GM12878 (cell line): ENCODE data around the gene UBC. TPM values are rescaled to one million over a fixed set of nuclear protein-coding genes. Genes with fewer than 3 reads are reported as not detected.

Experiments used
- CBX5 ChIP-seq: sonication (generic); IDR thresholded peaks from 2 replicates; pipeline ENCODE4 v1.6.1; 2016; ENCODE audit warnings: low read depth, moderate library complexity, mild to moderate bottlenecking, inconsistent platforms
- CEBPB ChIP-seq, 2 experiments: fragments of 150-350 bp in 1 of 2; IDR thresholded peaks; 2 replicates each; pipeline ENCODE4 v1.6.1; 2012 to 2014; ENCODE audit warnings: low read depth in 2 of 2, low read length in 2 of 2, borderline replicate concordance in 1 of 2, inconsistent platforms in 1 of 2
- CHD2 ChIP-seq: IDR thresholded peaks from 2 replicates; pipeline ENCODE4 v1.6.1; 2011; ENCODE audit warnings: low read depth, low read length, improper control_type of control experiment, borderline replicate concordance
- CUX1 ChIP-seq: IDR thresholded peaks from 2 replicates; pipeline ENCODE4 v1.6.1; 2012; ENCODE audit warnings: improper control_type of control experiment, low read depth, low read length; ENCODE audit not compliant: insufficient replicate concordance
- EGR1 ChIP-seq, 2 experiments: IDR thresholded peaks; 1 replicate in 1 of 2; 2 replicates in 1 of 2; pipeline ENCODE4 v1.6.1; 2011 to 2012; ENCODE audit warnings: low read depth in 2 of 2, low read length in 2 of 2, borderline replicate concordance in 1 of 2, mild to moderate bottlenecking in 1 of 2, moderate library complexity in 1 of 2
- HDAC2 ChIP-seq: fragments of 200-600 bp; sonication (generic); IDR thresholded peaks from 2 replicates; pipeline ENCODE4 v1.6.1; 2017
- IKZF1 ChIP-seq: fragments of 450-650 bp; conservative IDR thresholded peaks from 2 replicates; pipeline ENCODE4 v1.6.1; 2017; ENCODE audit warnings: antibody characterized with exemption, mild to moderate bottlenecking
- MEF2B ChIP-seq: fragments of 450-650 bp; IDR thresholded peaks from 2 replicates; pipeline ENCODE4 v1.6.1; 2018; ENCODE audit warnings: mild to moderate bottlenecking, moderate library complexity; ENCODE audit not compliant: partially characterized antibody, poor library complexity, severe bottlenecking
- RAD21 ChIP-seq: IDR thresholded peaks from 2 replicates; pipeline ENCODE4 v1.6.1; 2011; ENCODE audit warnings: mild to moderate bottlenecking, low read depth, low read length, moderate library complexity; ENCODE audit not compliant: insufficient read depth
- RBBP5 ChIP-seq: fragments of 200-600 bp; sonication (generic); conservative IDR thresholded peaks from 2 replicates; pipeline ENCODE4 v1.6.1; 2016
- SKIL ChIP-seq: fragments of 450-650 bp; IDR thresholded peaks from 2 replicates; pipeline ENCODE4 v1.6.1; 2017; ENCODE audit warnings: mild to moderate bottlenecking, low read depth, inconsistent platforms; ENCODE audit not compliant: poor library complexity, severe bottlenecking
- SMAD5 ChIP-seq: IDR thresholded peaks from 2 replicates; pipeline ENCODE4 v1.6.1; 2016; ENCODE audit warnings: antibody characterized with exemption, low read depth
- SPI1 ChIP-seq: IDR thresholded peaks from 2 replicates; pipeline ENCODE4 v1.6.1; 2011; ENCODE audit warnings: low read depth, mild to moderate bottlenecking, low read length, moderate library complexity, borderline replicate concordance; ENCODE audit not compliant: insufficient read depth
- TARDBP ChIP-seq: IDR thresholded peaks from 2 replicates; pipeline ENCODE4 v1.6.1; 2016; ENCODE audit warnings: borderline replicate concordance
- USF2 ChIP-seq: IDR thresholded peaks from 2 replicates; pipeline ENCODE4 v1.6.1; 2011; ENCODE audit warnings: low read depth, low read length, improper control_type of control experiment, borderline replicate concordance
- ZBTB40 ChIP-seq: fragments of 450-650 bp; IDR thresholded peaks from 2 replicates; pipeline ENCODE4 v1.6.1; 2016; ENCODE audit warnings: mild to moderate bottlenecking, moderate library complexity, borderline replicate concordance
- polyA plus RNA-seq, 11 experiments: library from polyadenylated mRNA; depleted of rRNA in 4 of 11; unstranded in 6 of 11; stranded (reverse) in 5 of 11; fragments of >200 nt; fragmentation: Nextera tagmentation in 4 of 11; fragmentation: Illumina TruSeq in 1 of 11; extraction: Ambion mirVana in 4 of 11; extraction: Trizol in 1 of 11; gene quantifications; 1 replicate in 1 of 11; 2 replicates in 10 of 11; pipeline versions ENCODE4 v1.2.1 to v1.2.3, GENCODE V29; 2011 to 2016; ENCODE audit warnings: inconsistent platforms in 2 of 11, missing spikeins in 2 of 11, low read depth in 1 of 11
- total RNA-seq, 4 experiments: library from RNA; depleted of rRNA in 3 of 4; stranded (reverse); fragments of >200 nt in 3 of 4; fragmentation: Illumina TruSeq in 1 of 4; extraction: Trizol in 1 of 4; gene quantifications; 2 replicates each; pipeline versions ENCODE4 v1.2.1 to v1.2.3, GENCODE V29; 2013 to 2021

UBC gene
- total and polyA plus RNA-seq, 10 of the 15 experiments (the other 5 are each of a cell fraction or from before 2014, with no cell fraction given), result 653 to 1,666 (median 874) TPM

- no peak for TF ChIP-seq USF2
- TF ChIP-seq TARDBP, result no peak
- no peak for TF ChIP-seq SPI1
- TF ChIP-seq EGR1 (IDR thresholded peaks at IDR 0.05; ENCODE audit: borderline replicate concordance in 1 of 2, low read depth in 2 of 2, low read length in 2 of 2), result no peak
- no peak for TF ChIP-seq HDAC2
- no peak for TF ChIP-seq MEF2B
- TF ChIP-seq CEBPB (IDR thresholded peaks at IDR 0.05; ENCODE audit: borderline replicate concordance in 1 of 2, low read depth in 2 of 2, low read length in 2 of 2), result no peak; a peak in 1 of 4 replicates
- TF ChIP-seq SMAD5, result 0 out of 2 replicates have a peak, but pooled peaks have one; percentile 15
- no peak for TF ChIP-seq IKZF1
- TF ChIP-seq CUX1, result peak; percentile 50
- peak; percentile 20; the same call in 1 of the 2 replicates for TF ChIP-seq CHD2
- TF ChIP-seq RAD21, result no peak
- no peak for TF ChIP-seq RBBP5
- TF ChIP-seq SKIL, result no peak
- TF ChIP-seq ZBTB40, result peak; percentile 41; the same call in 1 of the 2 replicates
- TF ChIP-seq CBX5, result no peak
Observed at GRCh38 chr12:124909831-124910560, 4.5 kb downstream of the UBC start (continued).
